Prostate gland (tissue), 2 donors: ENCODE measurements around the gene RPLP1. TPM values are rescaled to one million over a fixed set of nuclear protein-coding genes. Genes with fewer than 3 reads are reported as not detected.

Experiments
- DNase-seq: peaks from one replicate; pipeline ENCODE4 v3.0.0-alpha.2; 2019; ENCODE audit warnings: low spot score
- H3K27ac ChIP-seq, 2 donors: fragments of 200-600 bp; sonication (generic); 2 replicates each; pipeline ENCODE4 v1.5.1; 2017 to 2019
- H3K27me3 ChIP-seq: fragments of 200-600 bp; sonication (generic); replicated peaks from 2 replicates; pipeline ENCODE4 v1.5.1; 2019; ENCODE audit not compliant: insufficient read depth
- H3K36me3 ChIP-seq, 2 donors: fragments of 200-600 bp; sonication (generic); 1 replicate in 1 of 2; 2 replicates in 1 of 2; pipeline versions ENCODE4 v1.5.1 to v1.8.1; 2017 to 2019
- H3K4me1 ChIP-seq: fragments of 200-600 bp; sonication (generic); replicated peaks from 2 replicates; pipeline ENCODE4 v1.5.1; 2019
- H3K4me3 ChIP-seq, 2 donors: fragments of 200-600 bp; sonication (generic); 2 replicates each; pipeline ENCODE4 v1.5.1; 2017 to 2019
- H3K9me3 ChIP-seq: fragments of 200-600 bp; sonication (generic); 2 replicates; pipeline ENCODE4 v1.5.1; 2017
- POLR2A ChIP-seq: fragments of 450-650 bp; IDR thresholded peaks from one replicate; pipeline ENCODE4 v1.6.1; 2016; ENCODE audit warnings: antibody characterized with exemption, mild to moderate bottlenecking
- POLR2AphosphoS5 ChIP-seq: sonication (generic); formaldehyde crosslinking; IDR thresholded peaks from one replicate; pipeline ENCODE4 v1.6.1; 2017; ENCODE audit warnings: antibody characterized with exemption
- WGBS: methylation state at CpG from one replicate; pipeline ENCODE4 v1.1.5; 2018; 5-methylcytosine and 5-hydroxymethylcytosine counted together
- intact Hi-C: fragments of 100-400 bp; cut with DNase I; formaldehyde crosslinking; loops from one replicate; pipeline ENCODE4 v1.14.2; 2022
- total RNA-seq, 2 donors: library from RNA; depleted of rRNA; stranded (reverse); fragments of >200 nt; gene quantifications; one replicate each; pipeline ENCODE4 v1.1.0, GENCODE V29; 2016
- TF ChIP-seq, protein P1 (sequence below), 4 experiments: fragments of 200-600 bp in 2 of 4; fragments of 450-650 bp in 2 of 4; sonication (generic) in 2 of 4; IDR thresholded peaks; 1 replicate in 3 of 4; 2 replicates in 1 of 4; pipeline ENCODE4 v1.5.1; 2016 to 2019; ENCODE audit warnings: antibody characterized with exemption in 4 of 4, mild to moderate bottlenecking in 2 of 4, moderate library complexity in 2 of 4

RPLP1 gene
- total RNA-seq, 2 donors from 2014 or later, result 593 to 930 TPM

- no peak overlapping the region for H3K4me3 ChIP-seq
- no peaks in the 10 kb centered on the region for H3K36me3 ChIP-seq
- DNase-seq, result no peak
- no peak overlapping the region for H3K27ac ChIP-seq
- H3K27me3 ChIP-seq, result no peaks in the 10 kb centered on the region
- H3K4me1 ChIP-seq, result no peaks in the 10 kb centered on the region
- H3K9me3 ChIP-seq, result no peaks in the 10 kb centered on the region
- no peak for TF ChIP-seq POLR2AphosphoS5
- TF ChIP-seq, protein P1, sequence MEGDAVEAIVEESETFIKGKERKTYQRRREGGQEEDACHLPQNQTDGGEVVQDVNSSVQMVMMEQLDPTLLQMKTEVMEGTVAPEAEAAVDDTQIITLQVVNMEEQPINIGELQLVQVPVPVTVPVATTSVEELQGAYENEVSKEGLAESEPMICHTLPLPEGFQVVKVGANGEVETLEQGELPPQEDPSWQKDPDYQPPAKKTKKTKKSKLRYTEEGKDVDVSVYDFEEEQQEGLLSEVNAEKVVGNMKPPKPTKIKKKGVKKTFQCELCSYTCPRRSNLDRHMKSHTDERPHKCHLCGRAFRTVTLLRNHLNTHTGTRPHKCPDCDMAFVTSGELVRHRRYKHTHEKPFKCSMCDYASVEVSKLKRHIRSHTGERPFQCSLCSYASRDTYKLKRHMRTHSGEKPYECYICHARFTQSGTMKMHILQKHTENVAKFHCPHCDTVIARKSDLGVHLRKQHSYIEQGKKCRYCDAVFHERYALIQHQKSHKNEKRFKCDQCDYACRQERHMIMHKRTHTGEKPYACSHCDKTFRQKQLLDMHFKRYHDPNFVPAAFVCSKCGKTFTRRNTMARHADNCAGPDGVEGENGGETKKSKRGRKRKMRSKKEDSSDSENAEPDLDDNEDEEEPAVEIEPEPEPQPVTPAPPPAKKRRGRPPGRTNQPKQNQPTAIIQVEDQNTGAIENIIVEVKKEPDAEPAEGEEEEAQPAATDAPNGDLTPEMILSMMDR (IDR thresholded peaks at IDR 0.05), result no peak
- TF ChIP-seq POLR2A, result no peak
- intact Hi-C loops, result no loop called here
- WGBS, result 94% methylated on average over 18 of the region's 18 CpGs
Observed at GRCh38 chr15:69434679-69435078, 17.9 kb upstream of the RPLP1 start.

DNA sequence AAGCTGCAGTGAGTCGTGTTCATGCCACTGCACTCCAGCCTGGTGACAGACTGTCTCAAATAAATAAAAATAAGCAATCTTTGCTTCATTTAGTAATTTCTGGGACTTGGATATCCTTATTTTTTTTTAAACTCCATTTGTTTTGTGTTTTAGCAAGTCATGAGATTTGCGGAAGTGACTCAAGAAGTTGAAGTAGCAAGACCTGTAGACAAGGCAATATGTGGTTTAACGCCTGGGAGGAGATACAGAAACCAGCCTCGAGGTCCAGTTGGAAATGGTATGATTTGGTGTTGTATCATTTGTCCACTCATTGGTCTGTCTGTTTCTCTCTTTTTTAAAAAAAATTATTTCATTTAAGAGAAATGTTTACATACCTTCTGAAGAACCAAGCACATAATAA is 16.6 kb upstream of the RPLP1 start:
- TF ChIP-seq POLR2AphosphoS5 (no peak), POLR2A (no peak)
- TF ChIP-seq, protein P1 (IDR thresholded peaks at IDR 0.05), result no peak
- H3K27ac ChIP-seq, result no peak overlapping the region
- WGBS, result 86% methylated on average over 4 of the region's 4 CpGs
- H3K36me3 ChIP-seq, result no peaks in the 10 kb centered on the region
- no peak for DNase-seq
- intact Hi-C loops, result no loop called here
- H3K4me3 ChIP-seq, result no peak overlapping the region
- no peaks in the 10 kb centered on the region for H3K4me1 ChIP-seq
- H3K9me3 ChIP-seq, result no peaks in the 10 kb centered on the region
- no peaks in the 10 kb centered on the region for H3K27me3 ChIP-seq

DNA sequence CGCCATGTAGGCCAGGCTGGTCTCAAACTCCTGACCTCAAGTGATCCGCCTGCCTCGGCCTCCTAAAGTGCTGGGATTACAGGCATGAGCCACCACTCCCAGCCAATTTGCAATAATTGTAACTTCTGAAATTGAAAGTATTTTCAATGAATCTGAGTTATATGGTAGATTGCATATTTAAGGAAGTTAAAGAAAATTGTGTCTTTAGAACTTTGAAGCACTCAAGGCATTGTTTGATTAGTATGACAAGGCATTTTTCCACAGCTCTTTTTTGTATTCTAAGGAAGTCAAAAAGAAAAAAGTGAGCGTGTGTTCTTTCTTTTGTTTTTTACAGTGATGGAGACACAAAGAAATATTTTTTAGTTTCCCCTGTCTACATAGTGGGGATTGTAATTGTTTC is 15.7 kb upstream of the RPLP1 start:
- no peaks in the 10 kb centered on the region for H3K9me3 ChIP-seq
- H3K4me1 ChIP-seq, result no peaks in the 10 kb centered on the region
- H3K4me3 ChIP-seq, result no peak overlapping the region
- intact Hi-C loops, result no loop called here
- H3K36me3 ChIP-seq, result no peaks in the 10 kb centered on the region
- H3K27ac ChIP-seq, result no peak overlapping the region
- WGBS, result 95% methylated on average over 4 of the region's 4 CpGs
- TF ChIP-seq POLR2AphosphoS5 (no peak), POLR2A (no peak)
- TF ChIP-seq, protein P1 (IDR thresholded peaks at IDR 0.05), result no peak
- no peak for DNase-seq
- H3K27me3 ChIP-seq, result no peaks in the 10 kb centered on the region

DNA sequence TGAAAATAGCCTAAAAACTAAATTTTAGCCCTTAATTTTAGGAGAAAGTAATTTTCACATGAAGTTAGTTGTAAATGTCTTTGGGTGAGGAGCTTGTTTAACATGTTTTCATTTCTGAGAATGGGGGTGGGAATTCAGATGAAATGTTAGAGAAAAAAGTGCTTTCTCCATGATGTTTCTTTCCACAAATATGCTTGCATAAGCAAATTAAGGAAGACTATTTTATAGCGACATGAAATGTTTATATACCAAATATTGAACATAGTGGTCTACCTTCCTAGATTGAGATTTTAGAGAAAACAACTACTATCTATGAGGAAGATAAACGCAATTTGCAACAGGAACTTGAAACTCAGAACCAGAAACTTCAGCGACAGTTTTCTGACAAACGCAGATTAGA is 13.0 kb upstream of the RPLP1 start:
- no peak for TF ChIP-seq POLR2AphosphoS5
- TF ChIP-seq, protein P1 (IDR thresholded peaks at IDR 0.05), result no peak
- TF ChIP-seq POLR2A, result no peak
- Histone ChIP-seq H3K27me3 (no peaks in the 10 kb centered on the region), H3K4me3 (no peak overlapping the region), H3K9me3 (no peaks in the 10 kb centered on the region), H3K4me1 (no peaks in the 10 kb centered on the region), H3K27ac (no peak overlapping the region), H3K36me3 (no peaks in the 10 kb centered on the region)
- DNase-seq, result no peak
- 81% methylated on average over 4 of the region's 4 CpGs for WGBS
- intact Hi-C loops, result no loop called here

GRCh38 chr15:69443032-69443611 is 9.5 kb upstream of the RPLP1 start:
- intact Hi-C loops, result no loop called here
- no peaks in the 10 kb centered on the region for H3K4me1 ChIP-seq
- no peak for DNase-seq
- no peak overlapping the region for H3K27ac ChIP-seq
- H3K27me3 ChIP-seq, result no peaks in the 10 kb centered on the region
- 92% methylated on average over 5 of the region's 5 CpGs for WGBS
- H3K36me3 ChIP-seq, result no peaks in the 10 kb centered on the region
- H3K4me3 ChIP-seq, result no peak overlapping the region
- H3K9me3 ChIP-seq, result no peaks in the 10 kb centered on the region
- TF ChIP-seq POLR2A, result no peak
- TF ChIP-seq, protein P1 (IDR thresholded peaks at IDR 0.05), result no peak
